SH-SY5Y (cell line): ENCODE results near the gene NACC2.

Experiments used
- GATA2 ChIP-seq: IDR thresholded peaks from 2 replicates; pipeline ENCODE4 v1.6.1; 2011; ENCODE audit warnings: mild to moderate bottlenecking, low read depth, low read length
- GATA3 ChIP-seq: IDR thresholded peaks from 2 replicates; pipeline ENCODE4 v1.6.1; 2011; ENCODE audit warnings: low read depth, mild to moderate bottlenecking, low read length, moderate library complexity

- TF ChIP-seq GATA3: no peak
- TF ChIP-seq GATA2: no peak
Observed at GRCh38 chr9:135985889-135986288, 109.2 kb downstream of the NACC2 start.
